Measurements from ENCODE around the gene PLEKHG5.

- TF ChIP-seq POLR2A (IDR thresholded peaks at IDR 0.05) (no peak), CTCF (IDR thresholded peaks at IDR 0.05) (no peak)
Observed at GRCh38 chr1:6447016-6447817, 44.2 kb downstream of the PLEKHG5 start.

Measured in uterus (tissue), 2 donors.